Liver (tissue), 9 donors: ENCODE measurements around the gene RASA3. TPM values are rescaled to one million over a fixed set of nuclear protein-coding genes. Genes with fewer than 3 reads are reported as not detected.

ENCODE experiments used
- DNase-seq: peaks from one replicate; pipeline ENCODE4 v3.0.0-alpha.2; 2017; ENCODE audit warnings: low spot score
- H3K27ac ChIP-seq, 2 donors: one replicate each; pipeline ENCODE4 v1.7.0; 2013; ENCODE audit warnings: inconsistent platforms in 2 of 2, low read length in 2 of 2, control low read depth in 1 of 2, low read depth in 1 of 2, mild to moderate bottlenecking in 1 of 2
- H3K27me3 ChIP-seq, 4 donors: one replicate each; pipeline versions ENCODE4 v1.6.1 to v1.7.0; 2013; ENCODE audit warnings: low read length in 3 of 4, inconsistent platforms in 1 of 4, mild to moderate bottlenecking in 1 of 4, moderate library complexity in 1 of 4; ENCODE audit not compliant: control insufficient read depth in 4 of 4, insufficient read depth in 4 of 4
- H3K36me3 ChIP-seq, 4 donors: one replicate each; pipeline versions ENCODE4 v1.6.1 to v1.7.0; 2013; ENCODE audit warnings: low read length in 3 of 4, mild to moderate bottlenecking in 3 of 4, low read depth in 1 of 4, moderate library complexity in 1 of 4; ENCODE audit not compliant: control insufficient read depth in 4 of 4, insufficient read depth in 3 of 4
- H3K4me1 ChIP-seq, 4 donors: one replicate each; pipeline versions ENCODE4 v1.6.1 to v1.7.0; 2013; ENCODE audit warnings: low read length in 3 of 4, mild to moderate bottlenecking in 3 of 4, moderate library complexity in 1 of 4; ENCODE audit not compliant: control insufficient read depth in 4 of 4, insufficient read depth in 4 of 4
- H3K4me3 ChIP-seq, 3 donors: one replicate each; pipeline versions ENCODE4 v1.6.1 to v1.7.0; 2013; ENCODE audit warnings: low read length in 3 of 3, control low read depth in 1 of 3, low read depth in 1 of 3, mild to moderate bottlenecking in 1 of 3
- H3K9ac ChIP-seq, 2 donors: one replicate each; pipeline ENCODE4 v1.7.0; 2013; ENCODE audit warnings: low read length in 2 of 2, mild to moderate bottlenecking in 2 of 2, moderate library complexity in 2 of 2, control low read depth in 1 of 2, low read depth in 1 of 2
- H3K9me3 ChIP-seq, 4 donors: one replicate each; pipeline versions ENCODE4 v1.6.1 to v1.7.0; 2013; ENCODE audit warnings: low read length in 3 of 4; ENCODE audit not compliant: control insufficient read depth in 4 of 4
- EGR1 ChIP-seq, 2 donors: IDR thresholded peaks; 2 replicates each; pipeline ENCODE4 v1.6.1; 2016 to 2018; ENCODE audit warnings: antibody characterized with exemption in 2 of 2, low read depth in 2 of 2
- FOXA2 ChIP-seq: IDR thresholded peaks from 2 replicates; pipeline ENCODE4 v1.6.1; 2016; ENCODE audit warnings: antibody characterized with exemption
- GABPA ChIP-seq, 2 donors: IDR thresholded peaks in 1 of 2; conservative IDR thresholded peaks in 1 of 2; 2 replicates each; pipeline ENCODE4 v1.6.1; 2016; ENCODE audit warnings: antibody characterized with exemption in 2 of 2, mild to moderate bottlenecking in 1 of 2, moderate library complexity in 1 of 2
- HNF4G ChIP-seq: IDR thresholded peaks from 2 replicates; pipeline ENCODE4 v1.6.1; 2016; ENCODE audit warnings: antibody characterized with exemption
- JUND ChIP-seq, 2 donors: IDR thresholded peaks; 2 replicates each; pipeline ENCODE4 v1.6.1; 2016; ENCODE audit warnings: antibody characterized with exemption in 2 of 2
- NR2F2 ChIP-seq: IDR thresholded peaks from 2 replicates; pipeline ENCODE4 v1.6.1; 2016; ENCODE audit warnings: antibody characterized with exemption
- SP1 ChIP-seq: IDR thresholded peaks from 2 replicates; pipeline ENCODE4 v1.6.1; 2018; ENCODE audit warnings: antibody characterized with exemption, mild to moderate bottlenecking
- YY1 ChIP-seq: IDR thresholded peaks from 2 replicates; pipeline ENCODE4 v1.6.1; 2016; ENCODE audit warnings: antibody characterized with exemption, mild to moderate bottlenecking
- WGBS: extraction: QIAGEN DNeasy Blood & Tissue Kit; methylation state at CpG from one replicate; pipeline ENCODE4 v1.1.7; 2013; 5-methylcytosine and 5-hydroxymethylcytosine counted together
- polyA plus RNA-seq, 2 donors: library from polyadenylated mRNA; stranded (reverse) in 1 of 2; unstranded in 1 of 2; fragments of 200-250 nt in 1 of 2; fragments of >200 nt in 1 of 2; fragmentation: Nextera tagmentation in 1 of 2; extraction: Ambion mirVana in 1 of 2; gene quantifications; one replicate each; pipeline versions ENCODE4 v1.2.1 to v1.2.3, GENCODE V29; 2013 to 2015
- total RNA-seq, 2 donors: library from RNA; depleted of rRNA; stranded (reverse); fragments of >200 nt; gene quantifications; one replicate each; pipeline ENCODE4 v1.2.3, GENCODE V29; 2014
- TF ChIP-seq, protein P1 (sequence below): fragments of 150-350 bp; IDR thresholded peaks from 2 replicates; pipeline ENCODE4 v1.5.1; 2017; ENCODE audit warnings: improper control_type of control experiment, low read depth, low read length; ENCODE audit not compliant: missing input control
- TF ChIP-seq, protein P2 (sequence below): IDR thresholded peaks from 2 replicates; pipeline ENCODE4 v1.6.1; 2016; ENCODE audit warnings: antibody characterized with exemption
- TF ChIP-seq, protein P3 (sequence below): IDR thresholded peaks from 2 replicates; pipeline ENCODE4 v1.6.1; 2016; ENCODE audit warnings: antibody characterized with exemption
- TF ChIP-seq, protein P4 (sequence below): IDR thresholded peaks from 2 replicates; pipeline ENCODE4 v1.6.1; 2016; ENCODE audit warnings: antibody characterized with exemption
- TF ChIP-seq, protein P5 (sequence below): IDR thresholded peaks from 2 replicates; pipeline ENCODE4 v1.6.1; 2016; ENCODE audit warnings: antibody characterized with exemption, mild to moderate bottlenecking
- donor health status: healthy.
- donor health status: healthy.
- donor health status: healthy.
- donor health status: healthy.
- donor health status: healthy.

Gene RASA3
- total and polyA plus RNA-seq, 4 donors = 0.64 to 5.9 (median 3.8) TPM

DNA sequence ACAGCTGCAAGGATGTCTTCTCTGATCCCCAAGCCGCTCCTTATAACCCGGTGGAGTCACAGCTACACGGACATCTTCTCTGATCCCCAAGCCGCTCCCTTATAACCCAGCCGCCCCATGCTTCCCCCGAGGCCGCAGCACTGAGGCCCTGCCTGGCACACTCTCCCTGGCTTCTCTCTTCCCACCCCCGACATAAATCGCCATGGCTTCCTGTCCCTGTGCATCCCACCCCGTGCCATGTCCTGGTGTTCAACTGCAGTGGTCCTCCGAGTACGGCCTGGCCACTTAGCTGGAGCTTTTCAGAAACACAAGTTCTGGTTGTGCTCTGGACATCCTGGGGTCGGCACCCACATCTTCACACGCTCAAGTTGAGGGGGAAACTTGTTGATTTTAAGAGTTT is 60.4 kb downstream of the RASA3 start:
- 83% methylated on average over 14 of the region's 14 CpGs for WGBS
- no peak for DNase-seq

DNA sequence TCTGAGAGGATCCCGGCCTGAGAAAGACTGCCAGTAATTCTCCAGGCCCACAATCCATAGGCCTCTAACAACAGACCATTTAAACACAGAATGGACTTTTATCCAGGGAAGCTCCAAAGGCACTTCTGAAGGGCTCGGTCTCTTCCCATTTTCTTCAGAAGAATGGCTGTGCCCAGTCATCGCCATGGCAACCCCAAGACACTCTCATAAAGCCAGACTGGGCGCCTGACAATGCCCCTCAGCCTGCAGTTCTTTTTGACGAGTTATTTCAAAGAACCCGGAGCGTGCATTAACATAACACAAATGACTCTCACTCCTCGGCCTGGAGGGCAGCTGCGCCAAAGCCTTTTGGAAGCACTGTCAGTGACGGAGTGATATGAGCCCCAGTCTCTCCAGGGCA is 61.0 kb downstream of the RASA3 start:
- no peak for DNase-seq
- peaks cover 0 to 3% (median 0%) of the 10 kb centered on the region in 4 donors for H3K4me1 ChIP-seq
- H3K9ac ChIP-seq = no peak overlapping the region
- no peak for TF ChIP-seq JUND (IDR thresholded peaks at IDR 0.05)
- no peak for TF ChIP-seq FOXA2
- TF ChIP-seq, protein P1, sequence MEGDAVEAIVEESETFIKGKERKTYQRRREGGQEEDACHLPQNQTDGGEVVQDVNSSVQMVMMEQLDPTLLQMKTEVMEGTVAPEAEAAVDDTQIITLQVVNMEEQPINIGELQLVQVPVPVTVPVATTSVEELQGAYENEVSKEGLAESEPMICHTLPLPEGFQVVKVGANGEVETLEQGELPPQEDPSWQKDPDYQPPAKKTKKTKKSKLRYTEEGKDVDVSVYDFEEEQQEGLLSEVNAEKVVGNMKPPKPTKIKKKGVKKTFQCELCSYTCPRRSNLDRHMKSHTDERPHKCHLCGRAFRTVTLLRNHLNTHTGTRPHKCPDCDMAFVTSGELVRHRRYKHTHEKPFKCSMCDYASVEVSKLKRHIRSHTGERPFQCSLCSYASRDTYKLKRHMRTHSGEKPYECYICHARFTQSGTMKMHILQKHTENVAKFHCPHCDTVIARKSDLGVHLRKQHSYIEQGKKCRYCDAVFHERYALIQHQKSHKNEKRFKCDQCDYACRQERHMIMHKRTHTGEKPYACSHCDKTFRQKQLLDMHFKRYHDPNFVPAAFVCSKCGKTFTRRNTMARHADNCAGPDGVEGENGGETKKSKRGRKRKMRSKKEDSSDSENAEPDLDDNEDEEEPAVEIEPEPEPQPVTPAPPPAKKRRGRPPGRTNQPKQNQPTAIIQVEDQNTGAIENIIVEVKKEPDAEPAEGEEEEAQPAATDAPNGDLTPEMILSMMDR = no peak
- TF ChIP-seq, protein P2, sequence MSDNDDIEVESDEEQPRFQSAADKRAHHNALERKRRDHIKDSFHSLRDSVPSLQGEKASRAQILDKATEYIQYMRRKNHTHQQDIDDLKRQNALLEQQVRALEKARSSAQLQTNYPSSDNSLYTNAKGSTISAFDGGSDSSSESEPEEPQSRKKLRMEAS = no peak
- TF ChIP-seq NR2F2 = no peak
- TF ChIP-seq, protein P3, sequence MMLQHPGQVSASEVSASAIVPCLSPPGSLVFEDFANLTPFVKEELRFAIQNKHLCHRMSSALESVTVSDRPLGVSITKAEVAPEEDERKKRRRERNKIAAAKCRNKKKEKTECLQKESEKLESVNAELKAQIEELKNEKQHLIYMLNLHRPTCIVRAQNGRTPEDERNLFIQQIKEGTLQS = no peak
- no peak for TF ChIP-seq YY1
- TF ChIP-seq EGR1 (IDR thresholded peaks at IDR 0.05; ENCODE audit: low read depth in 2 of 2) = no peak
- TF ChIP-seq, protein P4, sequence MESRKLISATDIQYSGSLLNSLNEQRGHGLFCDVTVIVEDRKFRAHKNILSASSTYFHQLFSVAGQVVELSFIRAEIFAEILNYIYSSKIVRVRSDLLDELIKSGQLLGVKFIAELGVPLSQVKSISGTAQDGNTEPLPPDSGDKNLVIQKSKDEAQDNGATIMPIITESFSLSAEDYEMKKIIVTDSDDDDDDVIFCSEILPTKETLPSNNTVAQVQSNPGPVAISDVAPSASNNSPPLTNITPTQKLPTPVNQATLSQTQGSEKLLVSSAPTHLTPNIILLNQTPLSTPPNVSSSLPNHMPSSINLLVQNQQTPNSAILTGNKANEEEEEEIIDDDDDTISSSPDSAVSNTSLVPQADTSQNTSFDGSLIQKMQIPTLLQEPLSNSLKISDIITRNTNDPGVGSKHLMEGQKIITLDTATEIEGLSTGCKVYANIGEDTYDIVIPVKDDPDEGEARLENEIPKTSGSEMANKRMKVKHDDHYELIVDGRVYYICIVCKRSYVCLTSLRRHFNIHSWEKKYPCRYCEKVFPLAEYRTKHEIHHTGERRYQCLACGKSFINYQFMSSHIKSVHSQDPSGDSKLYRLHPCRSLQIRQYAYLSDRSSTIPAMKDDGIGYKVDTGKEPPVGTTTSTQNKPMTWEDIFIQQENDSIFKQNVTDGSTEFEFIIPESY = no peak
- TF ChIP-seq GABPA (IDR thresholded peaks at IDR 0.05 in 1 of 2, conservative IDR thresholded peaks at IDR 0.05 in 1 of 2) = no peak
- TF ChIP-seq SP1 = no peak
- no peak overlapping the region for H3K4me3 ChIP-seq
- H3K27ac ChIP-seq = no peak overlapping the region
- WGBS = 93% methylated on average over 10 of the region's 10 CpGs
- no peaks in the 10 kb centered on the region for H3K9me3 ChIP-seq
- H3K27me3 ChIP-seq = no peaks in the 10 kb centered on the region
- no peaks in the 10 kb centered on the region for H3K36me3 ChIP-seq

More for the DNA sequence above, 60.4 kb downstream of the RASA3 start:
- Histone ChIP-seq H3K9ac (no peak overlapping the region), H3K4me1 (peaks cover 0 to 3% (median 0%) of the 10 kb centered on the region in 4 donors), H3K4me3 (no peak overlapping the region), H3K27me3 (no peaks in the 10 kb centered on the region), H3K36me3 (no peaks in the 10 kb centered on the region), H3K27ac (no peak overlapping the region), H3K9me3 (no peaks in the 10 kb centered on the region)
- TF ChIP-seq, protein P2 = no peak
- TF ChIP-seq HNF4G (no peak), NR2F2 (no peak), YY1 (no peak), EGR1 (IDR thresholded peaks at IDR 0.05; ENCODE audit: low read depth in 2 of 2) (no peak)
- TF ChIP-seq, protein P3 = no peak
- TF ChIP-seq, protein P5, sequence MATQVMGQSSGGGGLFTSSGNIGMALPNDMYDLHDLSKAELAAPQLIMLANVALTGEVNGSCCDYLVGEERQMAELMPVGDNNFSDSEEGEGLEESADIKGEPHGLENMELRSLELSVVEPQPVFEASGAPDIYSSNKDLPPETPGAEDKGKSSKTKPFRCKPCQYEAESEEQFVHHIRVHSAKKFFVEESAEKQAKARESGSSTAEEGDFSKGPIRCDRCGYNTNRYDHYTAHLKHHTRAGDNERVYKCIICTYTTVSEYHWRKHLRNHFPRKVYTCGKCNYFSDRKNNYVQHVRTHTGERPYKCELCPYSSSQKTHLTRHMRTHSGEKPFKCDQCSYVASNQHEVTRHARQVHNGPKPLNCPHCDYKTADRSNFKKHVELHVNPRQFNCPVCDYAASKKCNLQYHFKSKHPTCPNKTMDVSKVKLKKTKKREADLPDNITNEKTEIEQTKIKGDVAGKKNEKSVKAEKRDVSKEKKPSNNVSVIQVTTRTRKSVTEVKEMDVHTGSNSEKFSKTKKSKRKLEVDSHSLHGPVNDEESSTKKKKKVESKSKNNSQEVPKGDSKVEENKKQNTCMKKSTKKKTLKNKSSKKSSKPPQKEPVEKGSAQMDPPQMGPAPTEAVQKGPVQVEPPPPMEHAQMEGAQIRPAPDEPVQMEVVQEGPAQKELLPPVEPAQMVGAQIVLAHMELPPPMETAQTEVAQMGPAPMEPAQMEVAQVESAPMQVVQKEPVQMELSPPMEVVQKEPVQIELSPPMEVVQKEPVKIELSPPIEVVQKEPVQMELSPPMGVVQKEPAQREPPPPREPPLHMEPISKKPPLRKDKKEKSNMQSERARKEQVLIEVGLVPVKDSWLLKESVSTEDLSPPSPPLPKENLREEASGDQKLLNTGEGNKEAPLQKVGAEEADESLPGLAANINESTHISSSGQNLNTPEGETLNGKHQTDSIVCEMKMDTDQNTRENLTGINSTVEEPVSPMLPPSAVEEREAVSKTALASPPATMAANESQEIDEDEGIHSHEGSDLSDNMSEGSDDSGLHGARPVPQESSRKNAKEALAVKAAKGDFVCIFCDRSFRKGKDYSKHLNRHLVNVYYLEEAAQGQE = no peak
- TF ChIP-seq, protein P1 = no peak
